ENCODE data around the gene HIVEP3. TPM values are rescaled to one million over a fixed set of nuclear protein-coding genes. Genes with fewer than 3 reads are reported as not detected.

The HIVEP3 gene
- total and polyA plus RNA-seq, 2 of the 13 experiments (the other 11 are each of a cell fraction or from before 2014, with no cell fraction given): 0.05 TPM; not detected in 1

- in situ Hi-C loops (cut with HindIII; ENCODE audit: extremely low pct_ligation_motif_present, low pct_unique_long_range_greater_than_20kb): no loop called here
- Histone ChIP-seq H3K9ac (ENCODE audit: insufficient read depth, low read depth, low read length) (no peak overlapping the region), H3K4me3 (replicated peaks in 1 of 3; ENCODE audit: insufficient read depth in 1 of 3, low read depth in 2 of 3, low read length in 3 of 3) (no peak overlapping the region), H3K4me1 (ENCODE audit: insufficient read depth, low read length) (no peaks in the 10 kb centered on the region), H3K36me3 (replicated peaks in 1 of 2; ENCODE audit: control insufficient read depth in 1 of 2, insufficient read depth in 2 of 2, low read length in 2 of 2) (no peaks in the 10 kb centered on the region), H3K27ac (ENCODE audit: extremely low read length, insufficient read depth, low read length) (no peak overlapping the region), H4K20me1 (ENCODE audit: insufficient read depth, low read length) (no peaks in the 10 kb centered on the region), H2AFZ (ENCODE audit: low read length) (no peak overlapping the region), H3K4me2 (ENCODE audit: low read depth, low read length) (no peak overlapping the region), H3K79me2 (ENCODE audit: insufficient read depth, low read length) (no peaks in the 10 kb centered on the region), H3K9me3 (ENCODE audit: low read length) (no peaks in the 10 kb centered on the region), H3K27me3 (ENCODE audit: control insufficient read depth in 1 of 2, insufficient read depth in 2 of 2, low read length in 2 of 2) (peaks cover 3 to 9% of the 10 kb centered on the region in 2 experiments; a peak in 3 of 5 replicates)
- ATAC-seq (no peak), FAIRE-seq (no peak), DNase-seq (ENCODE audit: low spot score) (no peak)
- intact Hi-C loops (cut with micrococcal nuclease; ENCODE audit: unreplicated experiment): no loop called here
- no TSS peak for BruUV-seq (replicated peaks)
- WGBS (ENCODE audit: low lambda C conversion rate): 8% methylated on average over 4 of the region's 4 CpGs
- POLR2A ChIA-PET: no interaction called here
- no peak for TF ChIP-seq ZNF609 (CRISPR knock-in tag; IDR thresholded peaks at IDR 0.05; ENCODE audit: borderline replicate concordance)
- no peak for TF ChIP-seq PBX2 (CRISPR knock-in tag; IDR thresholded peaks at IDR 0.05)
- no peak for TF ChIP-seq MYNN (CRISPR knock-in tag; IDR thresholded peaks at IDR 0.05; ENCODE audit: low read depth)
- no peak for TF ChIP-seq JUND (CRISPR knock-in tag; IDR thresholded peaks at IDR 0.05)
- CTCF ChIA-PET (ENCODE audit: low intra/inter-chr PET ratio, low total read pairs): no interaction called here
Measured at GRCh38 chr1:41726292-41726691, 192.4 kb downstream of the HIVEP3 start.

Measured in HepG2 (cell line).